ENCODE data around the gene FNBP1L. TPM values are rescaled to one million over a fixed set of nuclear protein-coding genes. Genes with fewer than 3 reads are reported as not detected.
"Not testable (repeated sequence)": the region's sequence is repeated elsewhere in the genome, so short reads cannot be mapped to it uniquely, and the experiment has no call there.

FNBP1L gene
- total and polyA plus RNA-seq, 8 donors, result 10.1 to 32.4 (median 16.0) TPM

GRCh38 chr1:93453911-93454310 is 6.0 kb downstream of the FNBP1L start:
- DNase-seq (no peak), FAIRE-seq (no peak), ATAC-seq (no peak)
- no peak for TF ChIP-seq CTCF (IDR thresholded peaks at IDR 0.05)
- 78 to 81% methylated on average over 1 of the region's 1 CpG for WGBS, 2 donors
- Histone ChIP-seq H3K4me3 (no peak overlapping the region), H3K27me3 (no peaks in the 10 kb centered on the region), H3K9me3 (no peaks in the 10 kb centered on the region), H3K4me1 (peaks cover 6 to 20% (median 13%) of the 10 kb centered on the region in 3 donors), H3K27ac (no peak overlapping the region), H3K36me3 (no peaks in the 10 kb centered on the region)
- intact Hi-C loops (cut with DNase I), result no loop called here

GRCh38 chr1:93459126-93459525 is 11.2 kb downstream of the FNBP1L start:
- FAIRE-seq (no peak), ATAC-seq (no peak), DNase-seq (no peak)
- Histone ChIP-seq H3K4me3 (no peak overlapping the region), H3K27ac (no peak overlapping the region), H3K4me1 (no peaks in the 10 kb centered on the region), H3K9me3 (no peaks in the 10 kb centered on the region), H3K36me3 (no peaks in the 10 kb centered on the region), H3K27me3 (no peaks in the 10 kb centered on the region)
- no peak for TF ChIP-seq CTCF (IDR thresholded peaks at IDR 0.05)
- intact Hi-C loops (cut with DNase I), result no loop called here
- WGBS, 2 donors, result 97 to 98% methylated on average over 3 of the region's 3 CpGs

DNA sequence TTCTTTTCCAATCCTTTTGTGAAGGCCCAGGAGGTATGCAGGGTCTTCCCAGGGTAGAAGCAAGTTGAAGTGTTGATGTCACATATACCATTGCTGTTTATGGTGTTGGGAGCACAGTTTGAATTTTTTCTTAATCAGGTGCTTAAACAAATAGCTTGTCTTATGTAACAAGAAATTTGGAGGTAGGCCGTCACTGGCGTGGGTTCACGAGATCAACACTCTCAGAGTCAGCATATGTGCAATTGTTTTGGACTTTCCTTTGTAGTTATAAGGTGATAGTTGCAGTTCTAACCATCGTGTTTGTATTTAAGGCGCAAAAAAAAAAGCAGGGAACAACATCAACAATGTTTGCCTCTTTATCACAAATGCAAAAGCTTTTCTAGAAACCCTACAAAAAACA is 13.3 kb downstream of the FNBP1L start:
- no peaks in the 10 kb centered on the region for H3K9me3 ChIP-seq
- no peak for TF ChIP-seq CTCF (IDR thresholded peaks at IDR 0.05)
- WGBS, 2 donors, result 50 to 55% methylated on average over 5 of the region's 5 CpGs
- H3K27me3 ChIP-seq, result no peaks in the 10 kb centered on the region
- no peaks in the 10 kb centered on the region for H3K4me1 ChIP-seq
- DNase-seq (no peak), ATAC-seq (no peak), FAIRE-seq (no peak)
- no peaks in the 10 kb centered on the region for H3K36me3 ChIP-seq
- H3K4me3 ChIP-seq, result no peak overlapping the region
- H3K27ac ChIP-seq, result no peak overlapping the region
- intact Hi-C loops (cut with DNase I), result no loop called here

GRCh38 chr1:93463960-93464359 is 16.0 kb downstream of the FNBP1L start:
- WGBS, 2 donors, result 96 to 97% methylated on average over 1 of the region's 1 CpG
- no peak for TF ChIP-seq CTCF (IDR thresholded peaks at IDR 0.05)
- FAIRE-seq (no peak), DNase-seq (no peak), ATAC-seq (no peak)
- intact Hi-C loops (cut with DNase I), result no loop called here
- H3K36me3 ChIP-seq, result no peaks in the 10 kb centered on the region
- H3K27ac ChIP-seq, result no peak overlapping the region
- H3K27me3 ChIP-seq, result no peaks in the 10 kb centered on the region
- no peak overlapping the region for H3K4me3 ChIP-seq
- H3K4me1 ChIP-seq, result no peaks in the 10 kb centered on the region
- H3K9me3 ChIP-seq, result no peaks in the 10 kb centered on the region

GRCh38 chr1:93465371-93466082 is 17.6 kb downstream of the FNBP1L start:
- H3K4me3 ChIP-seq; H3K9me3 ChIP-seq; ATAC-seq; H3K27ac ChIP-seq; FAIRE-seq; DNase-seq; H3K27me3 ChIP-seq; H3K36me3 ChIP-seq; H3K4me1 ChIP-seq; intact Hi-C loops (cut with DNase I): not testable (repeated sequence)
- 80 to 83% methylated on average over 6 of the region's 6 CpGs for WGBS, 2 donors

All from pancreas (tissue), 10 donors.